NB4 (cell line): ENCODE measurements around the gene TTC1.

Experiments
- DNase-seq: peaks from one replicate; pipeline ENCODE4 v3.0.0; 2010; ENCODE audit warnings: low read depth
- H3K4me3 ChIP-seq: one replicate; pipeline ENCODE4 v1.5.1; 2011; ENCODE audit warnings: mild to moderate bottlenecking, low read depth, low read length, moderate library complexity
- MYC ChIP-seq: IDR thresholded peaks from 2 replicates; pipeline ENCODE4 v1.6.1; 2011; ENCODE audit warnings: low read depth, low read length
- POLR2A ChIP-seq: IDR thresholded peaks from 2 replicates; pipeline ENCODE4 v1.6.1; 2011; ENCODE audit warnings: mild to moderate bottlenecking; ENCODE audit not compliant: insufficient read length; ENCODE audit errors: extremely low read depth
- TF ChIP-seq, protein P1 (sequence below): IDR thresholded peaks from one replicate; pipeline ENCODE4 v1.5.1; 2012; ENCODE audit warnings: low read depth, low read length
- TF ChIP-seq, protein P2 (sequence below): IDR thresholded peaks from 2 replicates; pipeline ENCODE4 v1.6.1; 2011; ENCODE audit warnings: low read depth, low read length

TTC1 gene

DNA sequence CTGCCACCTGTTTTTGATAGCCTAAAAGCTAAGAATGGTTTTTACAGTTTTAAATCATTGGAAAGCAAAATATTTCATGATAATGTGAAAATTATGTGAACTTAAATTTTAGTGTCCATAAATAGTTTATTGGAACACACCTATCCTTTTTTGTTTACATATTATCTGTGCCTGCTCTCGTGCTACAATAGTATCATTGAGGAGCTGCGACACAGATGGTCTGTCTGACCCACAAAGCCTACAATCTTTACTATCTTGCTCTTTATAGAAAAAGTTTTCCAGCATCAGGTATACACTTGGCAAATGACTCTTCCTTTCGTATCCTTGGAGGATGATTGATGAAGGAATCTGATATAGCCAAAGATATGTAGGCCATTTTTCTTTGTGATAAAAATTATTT is 40.2 kb downstream of the TTC1 start:
- no peak for DNase-seq
- TF ChIP-seq, protein P1, sequence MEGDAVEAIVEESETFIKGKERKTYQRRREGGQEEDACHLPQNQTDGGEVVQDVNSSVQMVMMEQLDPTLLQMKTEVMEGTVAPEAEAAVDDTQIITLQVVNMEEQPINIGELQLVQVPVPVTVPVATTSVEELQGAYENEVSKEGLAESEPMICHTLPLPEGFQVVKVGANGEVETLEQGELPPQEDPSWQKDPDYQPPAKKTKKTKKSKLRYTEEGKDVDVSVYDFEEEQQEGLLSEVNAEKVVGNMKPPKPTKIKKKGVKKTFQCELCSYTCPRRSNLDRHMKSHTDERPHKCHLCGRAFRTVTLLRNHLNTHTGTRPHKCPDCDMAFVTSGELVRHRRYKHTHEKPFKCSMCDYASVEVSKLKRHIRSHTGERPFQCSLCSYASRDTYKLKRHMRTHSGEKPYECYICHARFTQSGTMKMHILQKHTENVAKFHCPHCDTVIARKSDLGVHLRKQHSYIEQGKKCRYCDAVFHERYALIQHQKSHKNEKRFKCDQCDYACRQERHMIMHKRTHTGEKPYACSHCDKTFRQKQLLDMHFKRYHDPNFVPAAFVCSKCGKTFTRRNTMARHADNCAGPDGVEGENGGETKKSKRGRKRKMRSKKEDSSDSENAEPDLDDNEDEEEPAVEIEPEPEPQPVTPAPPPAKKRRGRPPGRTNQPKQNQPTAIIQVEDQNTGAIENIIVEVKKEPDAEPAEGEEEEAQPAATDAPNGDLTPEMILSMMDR = no peak
- no peak for TF ChIP-seq POLR2A
- TF ChIP-seq, protein P2, sequence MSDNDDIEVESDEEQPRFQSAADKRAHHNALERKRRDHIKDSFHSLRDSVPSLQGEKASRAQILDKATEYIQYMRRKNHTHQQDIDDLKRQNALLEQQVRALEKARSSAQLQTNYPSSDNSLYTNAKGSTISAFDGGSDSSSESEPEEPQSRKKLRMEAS = no peak
- TF ChIP-seq MYC = no peak
- H3K4me3 ChIP-seq = no peak overlapping the region

DNA sequence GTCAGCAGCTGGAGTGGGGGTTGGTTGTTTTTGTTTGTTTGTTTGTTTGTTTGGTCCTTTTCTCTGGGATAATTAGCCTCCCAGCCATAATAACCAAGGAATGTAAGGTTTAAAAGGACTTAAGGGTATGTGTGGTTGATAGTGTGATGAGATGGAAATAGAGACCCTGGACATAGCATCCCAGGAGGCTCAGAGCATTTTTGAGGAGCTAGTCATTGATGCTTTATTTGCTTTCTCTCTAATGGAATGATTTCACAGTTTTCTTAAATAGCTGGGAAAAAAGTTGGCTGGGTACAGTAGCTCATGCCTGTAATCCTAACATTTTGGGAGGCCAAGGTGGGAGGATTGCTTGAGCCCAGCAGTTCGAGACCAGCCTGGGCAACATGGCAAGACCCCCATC is 45.1 kb downstream of the TTC1 start:
- no peak for DNase-seq
- H3K4me3 ChIP-seq = no peak overlapping the region
- no peak for TF ChIP-seq MYC
- TF ChIP-seq, protein P2 = no peak
- no peak for TF ChIP-seq POLR2A
- TF ChIP-seq, protein P1 = no peak

DNA sequence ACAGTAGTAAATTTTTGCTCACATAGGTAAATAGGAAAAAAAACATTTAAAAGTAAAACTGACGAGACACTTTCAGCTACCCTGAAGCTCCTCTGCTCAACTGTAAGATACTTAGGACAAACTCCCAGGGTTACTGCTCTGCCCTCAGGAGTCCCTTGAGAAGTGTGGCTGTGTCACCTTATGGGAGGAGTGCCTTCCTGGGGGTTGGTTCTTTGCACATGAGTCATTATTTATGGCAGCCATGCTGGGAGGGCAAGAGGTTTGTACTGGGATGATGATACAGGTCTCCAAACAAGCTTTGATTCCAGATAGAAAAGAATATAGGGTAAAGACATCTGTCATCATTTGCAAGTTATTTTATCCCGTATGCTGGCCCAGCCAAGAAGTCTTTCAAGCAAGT is 45.9 kb downstream of the TTC1 start:
- H3K4me3 ChIP-seq = no peak overlapping the region
- peak; percentile 21 for DNase-seq
- TF ChIP-seq MYC (no peak), POLR2A (no peak)
- TF ChIP-seq, protein P1 = no peak
- TF ChIP-seq, protein P2 = no peak

DNA sequence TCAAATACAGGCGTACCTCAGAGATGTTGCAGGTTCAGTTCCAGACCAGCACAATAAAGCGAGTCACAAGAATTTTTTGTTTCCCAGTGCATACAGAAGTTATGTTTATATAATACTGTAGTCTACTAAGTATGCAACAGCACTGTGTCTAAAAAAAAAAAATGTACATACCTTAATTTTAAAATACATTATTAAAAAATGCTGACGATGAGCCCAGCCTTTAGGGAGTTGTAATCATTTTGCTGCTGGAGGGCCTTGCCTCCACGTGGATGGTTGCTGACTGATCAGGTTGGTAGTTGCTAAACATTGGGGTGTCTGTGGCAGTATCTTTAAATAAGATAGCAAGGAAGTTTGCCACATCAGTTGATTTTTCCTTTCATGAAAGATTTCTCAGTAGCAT is 48.3 kb downstream of the TTC1 start:
- no peak overlapping the region for H3K4me3 ChIP-seq
- no peak for DNase-seq
- no peak for TF ChIP-seq MYC
- TF ChIP-seq, protein P2 = no peak
- TF ChIP-seq, protein P1 = no peak

DNA sequence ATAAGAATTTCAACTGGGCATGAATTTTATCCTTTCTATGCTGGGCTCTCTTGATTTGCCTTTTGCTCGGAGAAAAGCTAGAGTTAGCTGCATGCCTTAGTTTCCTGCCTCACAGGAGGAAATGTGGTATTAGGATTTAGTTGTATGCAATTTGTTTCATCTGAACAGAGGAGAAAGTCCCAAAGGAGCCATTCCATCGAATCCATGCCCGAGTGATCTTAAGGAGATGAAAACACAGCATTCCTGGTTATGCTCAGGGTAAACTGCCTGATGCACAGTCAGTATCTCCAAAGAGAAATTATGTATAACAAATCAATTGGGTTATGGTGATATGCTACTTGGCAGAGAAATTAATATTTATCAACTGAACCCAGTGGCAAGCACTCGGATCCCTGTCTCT is 51.1 kb downstream of the TTC1 start:
- no peak for DNase-seq
- H3K4me3 ChIP-seq = no peak overlapping the region
- TF ChIP-seq MYC (no peak), POLR2A (no peak)
- TF ChIP-seq, protein P2 = no peak
- TF ChIP-seq, protein P1 = no peak

DNA sequence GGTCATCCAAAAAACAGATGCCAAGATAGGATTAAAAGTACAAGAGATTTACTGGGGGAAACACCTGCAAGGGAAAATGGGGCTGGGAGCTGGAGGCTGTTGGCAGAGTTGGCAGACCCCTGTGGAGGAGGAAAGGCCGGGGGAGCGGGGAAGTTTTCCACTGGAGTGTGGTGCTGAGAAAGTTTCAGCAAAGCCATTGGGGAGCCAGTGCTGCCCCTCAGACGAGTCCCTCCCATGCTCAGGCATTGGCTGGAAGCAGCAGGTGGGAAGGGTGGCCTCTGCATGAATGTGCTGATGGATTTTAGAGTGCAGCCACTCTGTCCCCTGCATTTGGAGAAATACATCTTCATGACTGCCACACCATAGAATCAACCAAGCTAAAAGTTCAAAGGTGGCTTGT is 52.8 kb downstream of the TTC1 start:
- no peak for DNase-seq
- no peak for TF ChIP-seq MYC
- no peak for TF ChIP-seq POLR2A
- TF ChIP-seq, protein P1 = no peak
- TF ChIP-seq, protein P2 = no peak
- no peak overlapping the region for H3K4me3 ChIP-seq
